AG04449 (cell line): Measurements from ENCODE around the gene SBNO2.

ENCODE experiments used
- CTCF ChIA-PET: fragments of 350-600 bp; formaldehyde crosslinking; extraction: SDS; loops from one replicate; lab custom pipeline; 2021; ENCODE audit warnings: antibody characterized with exemption; lab: Yijun Ruan, JAX
- POLR2A ChIA-PET: fragments of 400-600, 350-600 bp; formaldehyde crosslinking; extraction: SDS; loops from one replicate; lab custom pipeline; 2020; ENCODE audit warnings: antibody characterized with exemption, inconsistent platforms; lab: Yijun Ruan, JAX
- DNase-seq: peaks from one replicate; pipeline ENCODE4 v3.0.0-alpha.2; 2010; ENCODE audit warnings: low read depth, low spot score
- H3K4me3 ChIP-seq: 2 replicates; pipeline ENCODE4 v1.5.1; 2011; ENCODE audit warnings: low read depth, mild to moderate bottlenecking, control low read depth, low read length
- TF ChIP-seq, protein P1 (sequence below): IDR thresholded peaks from one replicate; pipeline ENCODE4 v1.5.1; 2011; ENCODE audit warnings: mild to moderate bottlenecking, moderate library complexity, low read length, control low read depth, inconsistent platforms; ENCODE audit not compliant: insufficient read depth; ENCODE audit errors: missing control alignments

Gene SBNO2

DNA sequence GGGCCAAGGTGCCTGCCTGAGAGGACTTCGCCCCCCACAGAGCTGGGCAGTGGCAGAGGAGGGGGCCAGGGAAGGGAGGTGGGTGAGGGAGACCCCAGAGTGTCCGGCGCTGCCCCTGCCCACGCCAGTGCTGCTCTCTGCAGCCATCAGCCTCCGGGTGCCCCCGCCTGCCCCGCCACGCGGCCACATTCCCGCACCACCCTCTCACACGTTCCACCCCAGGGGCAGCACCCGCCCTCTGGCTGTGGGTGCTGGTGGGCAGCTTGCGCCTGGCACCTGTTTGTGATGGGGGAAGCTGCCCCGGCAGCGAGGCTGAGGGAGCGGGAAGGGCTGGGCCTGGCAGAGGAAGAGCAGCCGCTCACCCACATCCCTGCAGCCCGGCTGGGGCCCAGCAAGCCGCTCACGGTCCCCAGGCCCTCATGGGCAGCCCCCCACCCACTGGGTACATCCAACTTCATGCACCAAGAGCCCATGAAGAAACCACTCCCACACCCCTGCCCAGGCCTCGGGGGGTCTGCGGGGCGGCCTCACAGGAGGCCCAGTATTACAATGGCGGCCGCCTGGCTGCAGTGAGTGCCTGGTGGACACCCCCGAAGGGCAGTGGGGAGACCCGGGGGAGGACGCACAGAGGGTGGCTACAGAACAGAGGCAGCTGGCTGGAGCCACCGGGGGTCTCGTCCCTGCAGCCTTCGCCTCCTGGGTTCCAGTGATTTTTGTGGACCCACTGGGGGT lies 14.0 kb downstream of the SBNO2 start:
- POLR2A ChIA-PET = no interaction called here
- CTCF ChIA-PET = no interaction called here
- DNase-seq = no peak
- TF ChIP-seq, protein P1, sequence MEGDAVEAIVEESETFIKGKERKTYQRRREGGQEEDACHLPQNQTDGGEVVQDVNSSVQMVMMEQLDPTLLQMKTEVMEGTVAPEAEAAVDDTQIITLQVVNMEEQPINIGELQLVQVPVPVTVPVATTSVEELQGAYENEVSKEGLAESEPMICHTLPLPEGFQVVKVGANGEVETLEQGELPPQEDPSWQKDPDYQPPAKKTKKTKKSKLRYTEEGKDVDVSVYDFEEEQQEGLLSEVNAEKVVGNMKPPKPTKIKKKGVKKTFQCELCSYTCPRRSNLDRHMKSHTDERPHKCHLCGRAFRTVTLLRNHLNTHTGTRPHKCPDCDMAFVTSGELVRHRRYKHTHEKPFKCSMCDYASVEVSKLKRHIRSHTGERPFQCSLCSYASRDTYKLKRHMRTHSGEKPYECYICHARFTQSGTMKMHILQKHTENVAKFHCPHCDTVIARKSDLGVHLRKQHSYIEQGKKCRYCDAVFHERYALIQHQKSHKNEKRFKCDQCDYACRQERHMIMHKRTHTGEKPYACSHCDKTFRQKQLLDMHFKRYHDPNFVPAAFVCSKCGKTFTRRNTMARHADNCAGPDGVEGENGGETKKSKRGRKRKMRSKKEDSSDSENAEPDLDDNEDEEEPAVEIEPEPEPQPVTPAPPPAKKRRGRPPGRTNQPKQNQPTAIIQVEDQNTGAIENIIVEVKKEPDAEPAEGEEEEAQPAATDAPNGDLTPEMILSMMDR = no peak
- H3K4me3 ChIP-seq = no peak overlapping the region

DNA sequence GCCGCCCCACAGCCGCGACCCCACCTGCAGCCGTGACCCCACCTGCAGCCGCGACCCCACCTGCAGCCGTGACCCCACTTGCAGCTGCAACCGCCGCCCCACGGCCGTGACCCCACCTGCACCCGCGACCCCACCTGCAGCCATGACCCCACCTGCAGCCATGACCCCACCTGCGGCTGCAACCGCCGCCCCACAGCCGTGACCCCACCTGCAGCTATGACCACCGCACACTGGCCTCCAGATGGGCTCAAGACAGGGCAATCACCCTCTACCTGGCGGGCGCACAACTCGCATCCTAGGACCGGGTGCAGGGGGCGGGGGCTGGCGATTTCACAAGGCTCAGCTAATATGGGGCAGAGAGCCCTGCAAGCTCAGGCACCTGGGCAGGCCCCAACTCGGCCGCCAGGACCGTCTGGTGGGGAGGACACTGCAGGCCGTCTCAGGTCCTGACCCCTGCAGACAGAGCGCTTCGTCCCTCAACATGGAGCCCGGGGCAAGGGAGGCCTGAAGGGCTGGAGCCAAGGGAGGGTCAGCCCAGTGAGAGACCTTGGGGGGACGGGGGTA lies 15.1 kb downstream of the SBNO2 start:
- DNase-seq = no peak
- TF ChIP-seq, protein P1 = no peak
- POLR2A ChIA-PET = no interaction called here
- CTCF ChIA-PET = no interaction called here
- H3K4me3 ChIP-seq = no peak overlapping the region

DNA sequence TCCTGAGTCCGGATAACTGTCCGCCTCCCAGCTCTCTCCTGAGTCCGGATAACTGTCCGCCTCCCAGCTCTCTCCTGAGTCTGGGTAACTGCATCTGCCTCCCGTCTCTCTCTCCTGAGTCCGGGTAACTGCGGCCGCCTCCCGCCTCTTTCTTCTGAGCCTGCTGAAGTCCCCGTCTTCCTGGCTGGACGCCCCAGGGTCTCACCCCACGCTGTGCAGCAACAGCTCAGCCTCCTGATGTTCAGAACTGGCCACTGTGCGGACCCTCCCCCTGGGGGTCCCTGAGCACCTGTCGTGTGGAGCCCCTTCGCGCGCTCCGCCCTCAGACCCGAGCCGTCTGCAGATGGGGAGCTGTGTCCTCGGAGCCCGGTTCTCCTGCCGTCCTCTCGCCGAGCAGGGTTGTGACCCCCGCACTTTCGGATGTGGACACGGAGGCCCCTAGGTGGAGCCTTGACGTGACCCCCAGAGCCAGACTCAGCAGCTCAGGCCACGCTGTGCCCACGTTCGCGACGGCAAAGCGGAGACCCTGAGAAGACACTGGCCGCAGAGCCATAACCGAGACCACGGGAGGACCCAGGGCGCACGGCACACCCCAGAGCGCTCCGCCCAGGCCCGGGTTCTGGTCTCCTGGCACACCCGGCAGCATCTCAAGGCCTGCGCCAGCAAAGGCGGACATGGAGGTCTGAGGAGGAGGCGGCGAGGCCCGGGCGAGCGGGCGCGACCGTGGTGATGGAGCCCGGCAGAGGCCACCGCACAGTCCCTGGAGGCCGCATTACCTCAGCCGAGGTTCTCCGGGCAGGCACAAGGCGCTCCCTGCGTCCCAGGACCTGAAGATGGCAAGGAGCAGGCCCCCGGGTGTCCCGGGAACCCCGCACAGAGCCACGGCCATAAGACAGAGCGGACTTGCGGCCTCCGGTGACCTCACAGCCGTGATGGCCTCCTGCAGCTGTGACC lies 15.9 kb downstream of the SBNO2 start:
- no peak for DNase-seq
- TF ChIP-seq, protein P1 = no peak
- H3K4me3 ChIP-seq = no peak overlapping the region
- POLR2A ChIA-PET = no interaction called here
- CTCF ChIA-PET = interaction anchor here (1.2 kb wide), 1 partner anchor 45 kb away, joined by 3 read pairs; no protein-coding TSS in a partner anchor

DNA sequence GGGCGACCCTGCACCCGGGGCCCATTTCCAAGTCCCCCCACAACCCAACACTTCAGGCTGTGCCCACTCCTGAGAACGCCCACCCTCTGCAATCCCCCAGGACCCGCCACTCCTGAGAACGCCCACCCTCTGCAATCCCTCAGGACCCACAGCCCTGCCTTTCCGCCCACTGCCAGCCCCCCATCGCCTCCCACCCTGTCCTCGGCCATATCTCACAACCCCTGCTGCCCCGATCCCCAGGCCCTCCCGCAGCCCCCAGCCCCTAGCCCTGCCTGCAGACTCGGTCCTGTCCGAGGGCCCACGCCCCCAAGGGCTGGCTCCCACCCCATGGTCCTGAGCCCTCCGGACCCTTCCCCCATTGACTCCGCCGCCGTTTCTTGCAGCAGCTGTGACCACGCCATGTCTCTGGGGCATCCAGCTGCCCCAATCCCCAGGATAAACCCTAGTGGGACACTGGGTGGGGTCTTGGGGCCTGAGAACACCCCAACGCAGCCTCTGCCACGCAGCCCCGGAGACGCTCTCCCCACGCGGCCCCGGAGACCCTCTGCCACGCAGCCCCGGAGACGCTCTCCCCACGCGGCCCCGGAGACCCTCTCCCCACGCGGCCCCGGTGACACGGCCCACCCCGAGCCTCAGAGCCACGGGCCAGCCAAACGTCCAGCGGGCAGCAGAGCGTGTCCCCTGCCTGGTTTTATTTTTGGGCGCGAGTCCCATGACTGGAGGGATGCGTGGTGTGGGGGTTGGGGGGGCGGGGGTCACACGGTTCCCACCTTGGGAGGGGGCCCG lies 17.0 kb downstream of the SBNO2 start:
- TF ChIP-seq, protein P1 = no peak
- CTCF ChIA-PET = interaction anchor here (1.2 kb wide), 1 partner anchor 43 kb away, joined by 3 read pairs; no protein-coding TSS in a partner anchor

DNA sequence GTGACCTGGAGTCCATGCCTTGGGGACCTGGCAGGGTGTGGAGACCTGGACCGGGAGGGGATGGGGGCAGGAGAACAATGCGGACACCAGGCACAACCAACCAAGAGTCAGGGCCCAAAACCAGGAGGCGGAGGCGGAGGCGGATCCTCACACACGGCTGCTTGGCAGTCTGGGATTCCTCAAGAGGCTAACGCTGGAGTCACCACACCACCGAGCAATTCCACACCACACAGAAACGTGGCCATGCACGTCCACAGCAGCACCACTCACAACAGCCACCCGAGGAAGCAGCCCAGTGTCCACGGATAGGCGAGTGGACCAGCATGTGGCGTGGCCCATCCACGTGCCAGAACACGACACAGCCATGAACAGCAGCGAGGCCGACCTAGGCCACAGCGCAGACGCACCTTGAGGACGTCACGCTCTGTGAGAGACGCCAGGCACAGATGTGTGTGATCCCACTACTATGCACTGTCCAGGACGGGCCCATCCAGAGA lies 17.7 kb downstream of the SBNO2 start:
- no peak for DNase-seq
- CTCF ChIA-PET = interaction anchor here (1.3 kb wide), 1 partner anchor 38 kb away, joined by 3 read pairs; no protein-coding TSS in a partner anchor
- H3K4me3 ChIP-seq = no peak overlapping the region
- POLR2A ChIA-PET = no interaction called here
- TF ChIP-seq, protein P1 = no peak

More for the DNA sequence above, 17.0 kb downstream of the SBNO2 start:
- POLR2A ChIA-PET = no interaction called here
- no peak overlapping the region for H3K4me3 ChIP-seq
- DNase-seq = no peak
